NOMO-1 treated with dmso at 0.1 percent for 144 hours (cell line): ENCODE measurements around the gene CEACAM20.
"Not testable (repeated sequence)": the region's sequence is repeated elsewhere in the genome, so short reads cannot be mapped to it uniquely, and the experiment has no call there.

Experiments
- DNase-seq: peaks from one replicate; lab custom pipeline; 2025; ENCODE audit not compliant: unreplicated experiment; lab: John Stamatoyannopoulos, UW

CEACAM20 gene

GRCh38 chr19:44549507-44549906 lies 20.0 kb upstream of the CEACAM20 start:
- DNase-seq: no peak

GRCh38 chr19:44548736-44549135 lies 19.3 kb upstream of the CEACAM20 start:
- no peak for DNase-seq

- DNase-seq: no peak
These were observed 14.6 kb upstream of the CEACAM20 start for GRCh38 chr19:44544031-44544430.

- DNase-seq: no peak
These were observed 13.2 kb upstream of the CEACAM20 start for GRCh38 chr19:44542671-44543070.

GRCh38 chr19:44540736-44541135 lies 11.3 kb upstream of the CEACAM20 start:
- DNase-seq: no peak

GRCh38 chr19:44539991-44540390 lies 10.5 kb upstream of the CEACAM20 start:
- no peak for DNase-seq

GRCh38 chr19:44539236-44539826 lies 9.9 kb upstream of the CEACAM20 start:
- DNase-seq: no peak

GRCh38 chr19:44535361-44535760 lies 5.9 kb upstream of the CEACAM20 start:
- DNase-seq: not testable (repeated sequence)

GRCh38 chr19:44532819-44533218 lies 3.3 kb upstream of the CEACAM20 start:
- no peak for DNase-seq

- DNase-seq: no peak
These were observed 1.3 kb upstream of the CEACAM20 start for GRCh38 chr19:44530777-44531176.

GRCh38 chr19:44527554-44527953 lies 1.9 kb downstream of the CEACAM20 start:
- no peak for DNase-seq

GRCh38 chr19:44525721-44526430 lies 3.6 kb downstream of the CEACAM20 start:
- DNase-seq: no peak

- DNase-seq: no peak
These were observed 8.1 kb downstream of the CEACAM20 start for GRCh38 chr19:44521370-44521769.

- DNase-seq: no peak
These were observed 12.3 kb downstream of the CEACAM20 start for GRCh38 chr19:44517146-44517545.

- no peak for DNase-seq
These were observed 13.6 kb downstream of the CEACAM20 start for GRCh38 chr19:44515907-44516306.

- no peak for DNase-seq
These were observed 14.4 kb downstream of the CEACAM20 start for GRCh38 chr19:44515031-44515430.

- DNase-seq: no peak
These were observed 16.9 kb downstream of the CEACAM20 start for GRCh38 chr19:44512326-44513298.

GRCh38 chr19:44509478-44509877 lies 20.0 kb downstream of the CEACAM20 start:
- DNase-seq: no peak

GRCh38 chr19:44499962-44500949 lies 29.2 kb downstream of the CEACAM20 start, which contains the start of gene ZNF180:
ZNF180 (minus strand) TSS chr19:44500522; CDS start chr19:44497334, 3,188 bp downstream.
- peak; percentile 92 for DNase-seq

- DNase-seq: no peak
These were observed 29.9 kb downstream of the CEACAM20 start for GRCh38 chr19:44499559-44499958.
